SK-N-MC (cell line): ENCODE data around the gene MOG.

ENCODE experiments used
- DNase-seq: peaks from one replicate; pipeline ENCODE4 v3.0.0-alpha.2; 2011; ENCODE audit warnings: low read depth, low spot score
- H3K27ac ChIP-seq: fragments of 200-600 bp; sonication (generic); 2 replicates; pipeline ENCODE4 v1.5.1; 2016; ENCODE audit warnings: mixed run types
- H3K36me3 ChIP-seq: fragments of 200-600 bp; sonication (generic); 2 replicates; pipeline ENCODE4 v1.6.1; 2017; ENCODE audit warnings: antibody characterized with exemption, low read length, mixed read lengths; ENCODE audit not compliant: insufficient read depth
- H3K4me3 ChIP-seq: fragments of 200-600 bp; sonication (generic); 2 replicates; pipeline ENCODE4 v1.5.1; 2016
- H3K9ac ChIP-seq: fragments of 200-600 bp; sonication (generic); 2 replicates; pipeline ENCODE4 v1.8.0; 2017; ENCODE audit warnings: mixed run types, mixed read lengths; ENCODE audit not compliant: insufficient read length
- H3K9me3 ChIP-seq: fragments of 200-600 bp; sonication (generic); 2 replicates; pipeline ENCODE4 v1.6.1; 2017; ENCODE audit warnings: low read depth, mild to moderate bottlenecking, antibody characterized with exemption, low read length, moderate library complexity, mixed read lengths
- EZH2 ChIP-seq: fragments of 200-600 bp; sonication (generic); IDR thresholded peaks from one replicate; pipeline ENCODE4 v1.6.1; 2017; ENCODE audit warnings: antibody characterized with exemption
- FOXP2 ChIP-seq: optimal IDR thresholded peaks from 2 replicates; pipeline ENCODE3; 2011; ENCODE audit warnings: mild to moderate bottlenecking, moderate library complexity; ENCODE audit not compliant: insufficient read depth; ENCODE audit errors: extremely low read length, control extremely low read depth
- POLR2AphosphoS5 ChIP-seq: IDR thresholded peaks from 2 replicates; pipeline ENCODE4 v1.6.1; 2012; ENCODE audit warnings: mild to moderate bottlenecking, low read depth, low read length, borderline replicate concordance

The MOG gene

DNA sequence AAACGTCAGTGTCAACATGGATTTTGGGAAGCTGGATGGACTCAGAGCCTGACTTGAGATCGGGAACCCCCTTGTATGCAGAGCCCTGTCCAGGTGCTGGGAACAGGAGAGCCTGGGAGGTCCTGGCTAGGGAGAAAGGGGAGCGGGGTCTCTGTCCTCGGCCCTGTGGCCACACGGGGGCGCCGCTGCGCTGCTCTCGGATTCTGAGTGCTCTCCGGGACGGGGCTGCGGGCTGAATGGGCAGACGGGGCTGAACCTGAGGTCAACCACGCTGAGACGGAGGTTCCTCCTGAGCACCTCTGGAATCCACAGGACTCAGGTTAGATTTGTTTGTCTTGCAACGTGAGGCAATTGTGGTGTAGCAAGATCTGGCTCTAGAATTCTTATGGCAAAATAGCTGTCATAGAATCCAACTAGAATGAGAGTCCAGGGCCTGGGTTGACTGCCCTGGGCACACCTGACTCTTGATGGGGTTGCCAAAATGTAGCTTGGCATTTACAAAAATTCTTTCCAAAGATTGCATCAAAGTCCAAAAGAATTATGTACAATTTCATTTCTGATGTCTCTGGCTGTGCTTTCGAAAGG, 45.7 kb downstream of the MOG start:
- no peak for TF ChIP-seq POLR2AphosphoS5
- Histone ChIP-seq H3K9me3 (no peaks in the 10 kb centered on the region), H3K4me3 (no peak overlapping the region), H3K9ac (no peak overlapping the region), H3K36me3 (no peaks in the 10 kb centered on the region), H3K27ac (no peak overlapping the region)
- DNase-seq: no peak

DNA sequence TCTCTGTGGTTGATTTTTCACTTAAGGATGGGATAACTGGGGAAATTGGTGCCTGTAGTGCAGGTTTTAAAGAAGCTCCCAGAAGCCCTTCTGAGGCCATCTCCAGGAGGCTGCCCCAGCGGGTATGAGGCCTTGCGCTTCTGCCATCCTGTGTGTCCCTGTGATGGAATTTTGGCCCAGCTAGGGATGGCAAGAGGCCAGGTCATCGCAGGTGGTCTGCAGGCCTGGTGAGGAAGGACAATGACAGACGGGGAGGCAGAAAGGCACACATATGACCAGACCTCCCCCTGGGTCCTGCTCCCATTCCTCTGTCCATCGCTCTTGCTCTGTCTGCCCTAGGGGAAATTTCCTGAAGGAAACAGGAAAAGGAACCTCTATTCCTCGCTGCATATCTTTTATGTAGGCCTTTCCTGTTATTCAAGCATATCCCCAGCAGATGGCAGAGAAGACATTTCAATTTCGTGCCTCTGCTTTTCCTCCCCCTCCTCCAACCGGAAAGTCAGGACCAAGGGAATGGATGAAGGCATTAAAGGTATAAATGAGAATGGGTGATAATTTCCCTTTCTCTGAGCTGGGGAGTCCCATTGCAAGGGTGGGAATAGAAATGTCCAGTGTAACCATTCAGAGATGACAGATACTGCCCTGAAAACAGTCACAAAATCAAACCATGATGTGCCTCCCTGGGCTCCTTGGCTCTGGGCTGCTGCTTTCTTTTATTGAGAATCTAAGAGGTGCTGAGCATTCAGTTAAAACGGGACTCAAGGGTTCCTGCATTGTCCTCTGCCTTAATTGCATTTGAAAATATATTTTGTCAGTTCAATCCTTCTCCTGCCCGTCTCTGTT, 48.7 kb downstream of the MOG start:
- Histone ChIP-seq H3K4me3 (no peak overlapping the region), H3K9me3 (no peaks in the 10 kb centered on the region), H3K36me3 (no peaks in the 10 kb centered on the region), H3K9ac (no peak overlapping the region), H3K27ac (no peak overlapping the region)
- no peak for TF ChIP-seq FOXP2
- no peak for DNase-seq

DNA sequence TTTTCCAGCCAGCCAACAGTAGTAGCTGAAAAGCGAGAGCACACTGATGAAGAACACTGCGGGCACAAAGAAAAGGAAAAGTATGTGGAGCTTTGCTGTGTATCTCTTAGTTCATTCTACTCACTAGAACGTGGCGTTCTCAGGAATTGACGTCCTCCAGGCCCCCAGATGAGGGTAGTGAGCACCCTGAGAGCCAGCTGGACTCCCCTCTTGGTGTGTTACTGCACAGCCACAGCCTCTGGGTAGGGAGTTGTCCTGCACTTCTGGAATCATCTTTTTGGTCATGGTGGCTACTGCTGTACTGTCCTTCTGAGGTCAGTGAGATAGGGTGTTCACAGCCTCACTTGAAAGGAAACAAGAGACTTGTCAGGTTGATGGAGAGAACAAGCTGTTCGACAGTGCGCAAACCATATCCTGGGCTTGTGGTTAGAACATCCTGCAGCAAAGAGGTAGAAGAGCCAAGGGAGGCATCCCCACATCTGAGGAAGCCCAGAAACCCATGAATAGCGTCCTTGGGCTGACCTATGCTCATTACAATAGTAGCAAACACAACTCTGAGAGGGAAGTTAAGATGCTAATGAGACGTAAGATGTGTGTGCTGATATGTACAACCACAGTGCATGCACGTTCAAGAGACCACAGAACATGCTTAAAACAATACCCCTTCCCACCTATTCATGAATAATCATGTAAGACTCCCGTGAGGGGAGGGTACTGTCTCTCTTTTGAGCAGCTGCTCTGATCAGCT, 51.7 kb downstream of the MOG start:
- no peak for TF ChIP-seq FOXP2
- no peak for TF ChIP-seq EZH2
- no peak for TF ChIP-seq POLR2AphosphoS5
- H3K36me3 ChIP-seq: no peaks in the 10 kb centered on the region
- no peaks in the 10 kb centered on the region for H3K9me3 ChIP-seq
- H3K9ac ChIP-seq: no peak overlapping the region
- H3K4me3 ChIP-seq: no peak overlapping the region
- DNase-seq: no peak
- H3K27ac ChIP-seq: no peak overlapping the region

DNA sequence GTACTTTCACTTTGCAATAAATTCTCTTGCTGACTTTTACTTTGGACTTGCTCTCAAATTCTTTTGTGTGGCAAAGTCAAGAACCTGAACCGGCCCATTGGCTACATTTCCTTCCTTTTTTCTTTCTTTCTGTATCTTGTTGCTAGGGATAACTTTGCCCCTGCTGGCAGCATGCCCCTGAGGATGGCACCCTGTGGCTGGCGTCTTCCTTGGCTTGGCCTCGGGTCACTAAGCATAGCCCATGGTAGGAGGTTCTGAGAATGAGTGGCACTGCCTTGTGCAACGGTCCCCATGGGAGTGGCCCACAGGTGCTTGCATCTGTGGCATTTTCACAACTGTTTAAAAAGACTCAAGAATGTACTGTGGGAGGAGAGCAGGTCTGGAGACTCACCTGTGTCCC, 52.3 kb downstream of the MOG start:
- no peak overlapping the region for H3K9ac ChIP-seq
- no peak overlapping the region for H3K4me3 ChIP-seq
- no peak overlapping the region for H3K27ac ChIP-seq
- no peak for TF ChIP-seq POLR2AphosphoS5
- H3K36me3 ChIP-seq: no peaks in the 10 kb centered on the region
- no peak for DNase-seq
- no peaks in the 10 kb centered on the region for H3K9me3 ChIP-seq

DNA sequence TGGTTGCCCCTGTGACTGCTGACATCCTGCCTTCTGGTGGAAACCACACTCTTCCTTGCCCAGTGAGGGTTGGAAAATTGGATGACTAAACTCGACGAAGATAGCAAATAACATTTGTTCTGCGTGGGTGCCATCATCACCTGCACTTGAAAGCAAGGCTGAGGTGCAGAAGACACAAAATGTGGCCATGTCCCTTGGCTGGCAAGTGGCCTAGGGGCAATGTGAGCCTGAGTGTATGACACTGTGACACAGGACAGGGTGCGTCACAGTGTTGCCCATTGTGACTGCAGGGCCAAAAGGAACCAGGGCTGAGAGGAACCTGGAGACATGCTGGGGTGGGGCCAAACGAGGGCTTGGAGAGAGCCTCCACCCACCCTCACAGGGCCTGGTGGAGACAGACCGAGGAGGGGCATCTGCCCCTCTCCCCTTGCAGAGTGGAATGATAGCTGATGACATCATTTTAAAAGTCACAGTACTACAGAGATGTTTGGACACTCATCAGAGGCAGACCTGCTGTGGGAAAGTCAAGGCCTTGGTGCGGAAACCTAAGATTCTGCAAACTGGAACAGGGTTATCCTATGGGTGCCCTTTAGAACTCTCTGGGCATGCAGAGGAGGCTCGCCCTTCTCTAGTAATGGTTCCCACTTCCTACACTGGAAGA, 53.5 kb downstream of the MOG start:
- DNase-seq: no peak
- H3K36me3 ChIP-seq: no peaks in the 10 kb centered on the region
- H3K9ac ChIP-seq: no peak overlapping the region
- H3K27ac ChIP-seq: no peak overlapping the region
- TF ChIP-seq POLR2AphosphoS5: no peak
- TF ChIP-seq EZH2: no peak
- TF ChIP-seq FOXP2: no peak
- H3K9me3 ChIP-seq: no peaks in the 10 kb centered on the region
- H3K4me3 ChIP-seq: no peak overlapping the region

DNA sequence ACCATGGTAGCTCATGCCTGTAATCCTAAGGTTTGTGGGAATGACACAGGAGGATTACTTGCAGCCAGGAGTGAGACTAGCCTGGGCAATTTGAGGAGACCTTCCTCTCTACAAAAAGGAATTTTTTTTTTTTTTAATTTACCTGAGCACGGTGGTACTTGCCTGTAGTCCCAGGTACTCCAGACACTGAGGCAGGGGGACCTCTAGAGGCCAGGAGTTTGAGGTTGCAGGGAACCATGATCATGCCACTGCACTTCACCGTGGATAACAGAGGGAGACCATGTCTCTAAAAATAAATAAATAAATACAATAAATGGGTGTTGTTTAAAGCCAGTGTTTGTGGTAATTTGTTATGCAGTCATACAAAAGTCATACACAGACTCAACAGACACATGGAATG, 64.0 kb downstream of the MOG start:
- TF ChIP-seq EZH2 (no peak), FOXP2 (no peak)
- Histone ChIP-seq H3K4me3 (no peak overlapping the region), H3K9ac (no peak overlapping the region), H3K9me3 (no peaks in the 10 kb centered on the region), H3K27ac (no peak overlapping the region), H3K36me3 (no peaks in the 10 kb centered on the region)
- DNase-seq: no peak
